ENCODE measurements around the gene MT1F.
"Not testable (repeated sequence)": the region's sequence is repeated elsewhere in the genome, so short reads cannot be mapped to it uniquely, and the experiment has no call there.

The MT1F gene

DNA sequence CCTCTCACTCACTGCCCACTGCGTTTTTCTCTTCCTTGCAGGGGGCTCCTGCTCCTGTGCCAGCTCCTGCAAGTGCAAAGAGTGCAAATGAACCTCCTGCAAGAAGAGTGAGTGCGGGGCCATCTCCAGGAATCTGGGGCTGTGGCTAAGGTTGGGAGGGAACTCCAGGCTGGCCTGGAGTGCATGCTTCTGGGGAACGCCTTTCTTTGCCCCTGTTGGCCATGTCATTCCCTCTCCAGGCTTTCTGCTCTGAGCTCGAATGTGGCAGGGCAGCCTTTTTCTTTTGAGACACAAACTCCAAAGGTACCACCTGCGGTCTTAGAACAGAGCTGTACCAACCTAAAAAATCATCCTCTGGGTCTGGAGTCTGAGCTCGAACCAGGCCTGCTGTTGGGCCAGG lies 39.6 kb upstream of the MT1F start:
- Histone ChIP-seq H3K27ac (ENCODE audit: low read length) (no peak overlapping the region), H3K9me3 (ENCODE audit: insufficient read depth, low read length, severe bottlenecking) (no peaks in the 10 kb centered on the region), H3K9ac (ENCODE audit: low read depth, low read length) (no peak overlapping the region), H3K36me3 (ENCODE audit: insufficient read depth, low read length) (no peaks in the 10 kb centered on the region), H2AFZ (ENCODE audit: low read depth, low read length) (no peak overlapping the region), H3K27me3 (ENCODE audit: insufficient read depth, low read length, poor library complexity) (peaks cover 7% of the 10 kb centered on the region), H3K4me3 (ENCODE audit: low read depth in 1 of 2, low read length in 2 of 2) (no peak overlapping the region), H3K4me1 (ENCODE audit: insufficient read depth, low read length) (no peaks in the 10 kb centered on the region), H3K79me2 (ENCODE audit: insufficient read depth, low read length) (no peaks in the 10 kb centered on the region), H4K20me1 (ENCODE audit: insufficient read depth, low read length) (no peaks in the 10 kb centered on the region), H3K4me2 (ENCODE audit: insufficient read depth, low read length) (no peak overlapping the region)
- no peak for ATAC-seq (ENCODE audit: insufficient read depth, low read depth)
- TF ChIP-seq, protein P1, sequence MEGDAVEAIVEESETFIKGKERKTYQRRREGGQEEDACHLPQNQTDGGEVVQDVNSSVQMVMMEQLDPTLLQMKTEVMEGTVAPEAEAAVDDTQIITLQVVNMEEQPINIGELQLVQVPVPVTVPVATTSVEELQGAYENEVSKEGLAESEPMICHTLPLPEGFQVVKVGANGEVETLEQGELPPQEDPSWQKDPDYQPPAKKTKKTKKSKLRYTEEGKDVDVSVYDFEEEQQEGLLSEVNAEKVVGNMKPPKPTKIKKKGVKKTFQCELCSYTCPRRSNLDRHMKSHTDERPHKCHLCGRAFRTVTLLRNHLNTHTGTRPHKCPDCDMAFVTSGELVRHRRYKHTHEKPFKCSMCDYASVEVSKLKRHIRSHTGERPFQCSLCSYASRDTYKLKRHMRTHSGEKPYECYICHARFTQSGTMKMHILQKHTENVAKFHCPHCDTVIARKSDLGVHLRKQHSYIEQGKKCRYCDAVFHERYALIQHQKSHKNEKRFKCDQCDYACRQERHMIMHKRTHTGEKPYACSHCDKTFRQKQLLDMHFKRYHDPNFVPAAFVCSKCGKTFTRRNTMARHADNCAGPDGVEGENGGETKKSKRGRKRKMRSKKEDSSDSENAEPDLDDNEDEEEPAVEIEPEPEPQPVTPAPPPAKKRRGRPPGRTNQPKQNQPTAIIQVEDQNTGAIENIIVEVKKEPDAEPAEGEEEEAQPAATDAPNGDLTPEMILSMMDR (IDR thresholded peaks at IDR 0.05; ENCODE audit: borderline replicate concordance, extremely low read depth, low read length, poor library complexity, severe bottlenecking): no peak
- no peak for TF ChIP-seq EZH2 (IDR thresholded peaks at IDR 0.05; ENCODE audit: borderline replicate concordance, low read depth, low read length, severe bottlenecking)
- no peak for DNase-seq

DNA sequence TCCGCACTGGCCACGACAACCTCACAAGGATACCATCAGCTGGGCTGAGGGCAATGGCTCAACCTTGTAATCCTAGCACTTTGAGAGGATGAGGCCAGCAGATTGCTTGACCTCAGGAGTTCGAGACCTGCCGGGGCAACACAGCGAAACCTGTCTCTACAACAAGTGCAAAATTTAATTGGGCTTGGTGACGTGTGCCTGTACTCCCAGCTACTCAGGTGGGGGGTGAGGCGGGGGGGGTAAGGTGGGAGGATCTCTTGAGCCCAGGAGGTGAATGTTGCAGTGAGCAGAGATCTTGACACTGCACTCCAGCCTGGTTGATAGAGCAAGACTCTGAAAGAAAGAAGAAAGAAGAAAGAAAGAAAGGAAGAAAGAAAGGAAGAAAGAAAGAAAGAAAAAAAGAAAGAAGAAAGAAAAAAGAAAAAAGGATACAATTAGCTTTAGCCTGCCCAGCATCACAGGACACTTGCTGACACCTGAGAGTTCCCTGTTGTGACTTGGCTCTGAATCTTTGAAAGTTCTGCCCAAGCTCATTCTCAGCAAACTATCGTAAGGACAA lies 37.3 kb upstream of the MT1F start:
- no peak for DNase-seq
- H3K36me3 ChIP-seq (ENCODE audit: insufficient read depth, low read length): no peaks in the 10 kb centered on the region
- H3K27me3 ChIP-seq (ENCODE audit: insufficient read depth, low read length, poor library complexity): peaks cover 9% of the 10 kb centered on the region

DNA sequence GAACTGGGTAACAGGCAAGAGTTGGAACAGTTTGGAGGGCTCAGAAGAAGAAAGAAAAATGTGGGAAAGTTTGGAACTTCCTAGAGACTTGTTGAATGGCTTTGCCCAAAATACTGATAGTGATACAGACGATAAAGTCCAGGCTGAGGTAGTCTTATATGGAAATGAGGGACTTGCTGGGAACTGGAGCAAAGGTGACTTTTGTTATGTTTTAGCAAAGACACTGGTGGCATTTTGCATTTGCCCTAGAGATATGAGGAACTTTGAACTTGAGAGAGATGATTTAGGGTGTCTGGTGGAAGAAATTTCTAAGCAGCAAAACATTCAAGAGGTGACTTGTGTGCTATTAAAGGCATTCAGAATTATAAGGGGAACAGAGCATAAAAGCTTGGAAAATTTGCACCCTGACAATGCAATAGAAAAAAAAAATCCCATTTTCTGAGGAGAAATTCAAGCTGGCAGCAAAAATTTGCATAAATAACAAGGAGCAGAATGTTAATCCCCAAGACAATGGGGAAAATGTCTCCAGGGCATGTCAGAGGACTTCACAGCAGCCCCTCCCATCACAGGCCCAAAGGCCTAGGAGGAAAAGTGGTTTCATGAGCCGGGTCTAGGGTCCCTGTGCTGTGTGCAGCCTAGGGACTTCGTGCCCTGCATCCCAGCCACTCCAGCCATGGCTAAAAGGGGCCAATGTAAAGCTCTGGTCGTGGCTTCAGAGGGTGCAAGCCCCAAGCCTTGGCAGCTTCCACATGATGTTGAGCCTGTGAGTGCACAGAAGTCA lies 35.9 kb upstream of the MT1F start:
- H3K4me2 ChIP-seq (ENCODE audit: insufficient read depth, low read length); H3K9ac ChIP-seq (ENCODE audit: low read depth, low read length); H3K4me1 ChIP-seq (ENCODE audit: insufficient read depth, low read length); H3K36me3 ChIP-seq (ENCODE audit: insufficient read depth, low read length); DNase-seq; H3K27ac ChIP-seq (ENCODE audit: low read length); H3K79me2 ChIP-seq (ENCODE audit: insufficient read depth, low read length); H4K20me1 ChIP-seq (ENCODE audit: insufficient read depth, low read length); ATAC-seq (ENCODE audit: insufficient read depth, low read depth); H3K9me3 ChIP-seq (ENCODE audit: insufficient read depth, low read length, severe bottlenecking); H3K4me3 ChIP-seq (ENCODE audit: low read depth in 1 of 2, low read length in 2 of 2); H2AFZ ChIP-seq (ENCODE audit: low read depth, low read length): not testable (repeated sequence)
- peaks cover 16% of the 10 kb centered on the region for H3K27me3 ChIP-seq (ENCODE audit: insufficient read depth, low read length, poor library complexity)

More for the DNA sequence above, 37.3 kb upstream of the MT1F start:
- Histone ChIP-seq H2AFZ (ENCODE audit: low read depth, low read length) (no peak overlapping the region), H4K20me1 (ENCODE audit: insufficient read depth, low read length) (no peaks in the 10 kb centered on the region), H3K79me2 (ENCODE audit: insufficient read depth, low read length) (no peaks in the 10 kb centered on the region), H3K4me3 (ENCODE audit: low read depth in 1 of 2, low read length in 2 of 2) (no peak overlapping the region), H3K27ac (ENCODE audit: low read length) (no peak overlapping the region), H3K9ac (ENCODE audit: low read depth, low read length) (no peak overlapping the region), H3K9me3 (ENCODE audit: insufficient read depth, low read length, severe bottlenecking) (no peaks in the 10 kb centered on the region), H3K4me2 (ENCODE audit: insufficient read depth, low read length) (no peak overlapping the region), H3K4me1 (ENCODE audit: insufficient read depth, low read length) (no peaks in the 10 kb centered on the region)
- ATAC-seq (ENCODE audit: insufficient read depth, low read depth): no peak
- no peak for TF ChIP-seq EZH2 (IDR thresholded peaks at IDR 0.05; ENCODE audit: borderline replicate concordance, low read depth, low read length, severe bottlenecking)
- TF ChIP-seq, protein P1 (IDR thresholded peaks at IDR 0.05; ENCODE audit: borderline replicate concordance, extremely low read depth, low read length, poor library complexity, severe bottlenecking): no peak

DNA sequence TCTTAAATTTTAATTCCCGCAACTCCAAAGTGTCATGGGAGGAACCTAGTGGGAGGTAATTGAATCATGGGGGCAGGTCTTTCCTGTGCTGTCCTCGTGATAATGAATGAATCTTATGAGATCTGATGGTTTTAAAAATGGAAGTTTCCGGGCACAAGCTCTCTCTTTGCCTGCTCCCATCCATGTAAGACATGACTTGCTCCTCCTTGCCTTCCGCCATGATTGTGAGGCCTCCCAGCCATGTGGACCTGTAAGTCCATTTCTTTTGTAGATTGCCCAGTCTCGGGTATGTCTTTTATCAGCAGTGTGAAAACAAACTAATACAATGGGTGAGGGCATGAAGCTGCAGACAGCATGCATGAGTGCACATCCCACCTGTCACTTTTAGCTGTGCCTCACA lies 34.6 kb upstream of the MT1F start:
- not testable (repeated sequence) for H3K4me3 ChIP-seq (ENCODE audit: low read depth in 1 of 2, low read length in 2 of 2); H3K79me2 ChIP-seq (ENCODE audit: insufficient read depth, low read length); ATAC-seq (ENCODE audit: insufficient read depth, low read depth); H2AFZ ChIP-seq (ENCODE audit: low read depth, low read length); H3K36me3 ChIP-seq (ENCODE audit: insufficient read depth, low read length); H3K27ac ChIP-seq (ENCODE audit: low read length); H4K20me1 ChIP-seq (ENCODE audit: insufficient read depth, low read length); DNase-seq; H3K9ac ChIP-seq (ENCODE audit: low read depth, low read length); H3K9me3 ChIP-seq (ENCODE audit: insufficient read depth, low read length, severe bottlenecking); H3K4me1 ChIP-seq (ENCODE audit: insufficient read depth, low read length); H3K4me2 ChIP-seq (ENCODE audit: insufficient read depth, low read length)
- H3K27me3 ChIP-seq (ENCODE audit: insufficient read depth, low read length, poor library complexity): peaks cover 12% of the 10 kb centered on the region
